NCI-H774 (cell line): ENCODE results near the gene KBTBD13.
"Not testable (repeated sequence)": the region's sequence is repeated elsewhere in the genome, so short reads cannot be mapped to it uniquely, and the experiment has no call there.

Experiments
- DNase-seq: peaks from one replicate; lab custom pipeline; 2025; lab: John Stamatoyannopoulos, UW

The KBTBD13 gene

DNA sequence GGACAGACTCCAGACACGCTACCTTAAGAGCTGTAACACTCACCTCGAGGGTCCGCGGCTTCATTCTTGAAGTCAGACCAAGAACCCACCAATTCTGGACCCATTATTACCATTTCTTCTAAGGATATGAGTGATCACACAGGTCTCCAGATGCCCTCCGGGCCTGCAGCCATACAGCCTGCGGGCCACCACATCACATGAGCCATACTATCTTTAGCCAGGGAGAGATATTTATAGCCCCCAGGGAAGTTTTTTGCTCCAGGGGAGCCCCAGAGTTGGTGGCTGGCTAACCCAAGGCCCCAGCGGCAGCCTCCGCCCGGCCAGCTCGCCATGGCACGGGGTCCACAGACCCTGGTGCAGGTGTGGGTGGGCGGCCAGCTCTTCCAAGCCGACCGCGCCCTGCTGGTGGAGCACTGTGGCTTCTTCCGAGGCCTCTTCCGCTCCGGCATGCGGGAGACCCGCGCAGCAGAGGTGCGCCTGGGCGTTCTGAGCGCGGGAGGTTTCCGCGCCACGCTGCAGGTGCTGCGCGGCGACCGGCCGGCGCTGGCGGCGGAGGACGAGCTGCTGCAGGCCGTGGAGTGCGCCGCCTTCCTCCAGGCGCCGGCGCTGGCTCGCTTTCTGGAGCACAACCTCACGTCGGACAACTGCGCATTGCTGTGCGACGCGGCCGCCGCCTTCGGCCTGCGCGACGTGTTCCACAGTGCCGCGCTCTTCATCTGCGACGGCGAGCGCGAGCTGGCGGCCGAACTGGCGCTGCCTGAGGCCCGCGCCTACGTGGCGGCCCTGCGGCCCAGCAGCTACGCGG, at the start of gene KBTBD13:
TSS of gene KBTBD13 (plus strand) at position 261 of the 805 bp plus-strand sequence. CDS start at position 331, 70 bp downstream.
- DNase-seq, result no peak

DNA sequence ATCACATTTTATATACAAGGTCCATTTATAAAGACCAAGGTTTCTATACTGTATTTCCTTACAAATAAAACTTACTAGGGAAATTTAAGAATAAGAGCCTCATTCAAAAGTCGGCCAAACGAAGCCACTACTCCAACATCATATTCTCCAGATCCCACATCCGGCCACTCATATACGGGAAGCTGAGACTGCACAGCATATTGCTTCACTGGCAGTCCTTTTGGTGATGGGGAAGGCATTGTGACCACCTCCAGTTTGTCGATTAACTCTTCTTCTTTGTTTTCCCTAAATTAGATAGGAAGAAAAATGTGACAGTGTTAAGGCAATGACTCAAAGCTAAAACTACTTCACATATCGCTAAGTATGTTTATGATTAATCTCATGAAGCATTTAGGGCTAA, 49.8 kb upstream of the KBTBD13 start:
- no peak for DNase-seq

DNA sequence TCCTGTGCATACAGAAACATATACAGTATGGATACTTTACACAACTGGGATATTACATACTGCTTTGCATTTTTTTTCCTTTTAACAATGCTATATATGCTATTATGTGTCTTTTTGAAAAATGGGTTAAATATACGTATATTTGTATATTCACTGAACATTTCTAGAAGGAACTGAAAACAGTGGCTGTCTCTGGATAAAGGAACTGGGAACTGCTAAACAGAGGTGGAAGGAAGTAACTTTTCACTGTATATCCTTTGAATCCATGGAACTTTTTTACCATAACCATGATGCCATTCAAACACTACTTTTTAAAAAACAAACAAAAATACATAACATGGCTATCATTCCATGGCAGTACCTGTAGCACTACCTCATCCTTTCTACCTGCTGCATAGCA, 49.0 kb upstream of the KBTBD13 start:
- no peak for DNase-seq

GRCh38 chr15:65028338-65028737, 48.2 kb upstream of the KBTBD13 start:
- DNase-seq, result no peak

- peak; percentile 78 for DNase-seq
These were observed 47.4 kb upstream of the KBTBD13 start, which contains the start of gene MTFMT for GRCh38 chr15:65028921-65029735. MTFMT (minus strand) TSS chr15:65029639; CDS start chr15:65029613, 26 bp downstream.

GRCh38 chr15:65029736-65030208, 46.8 kb upstream of the KBTBD13 start:
- no peak for DNase-seq

GRCh38 chr15:65032801-65033537, 43.6 kb upstream of the KBTBD13 start:
- DNase-seq, result peak; percentile 50

DNA sequence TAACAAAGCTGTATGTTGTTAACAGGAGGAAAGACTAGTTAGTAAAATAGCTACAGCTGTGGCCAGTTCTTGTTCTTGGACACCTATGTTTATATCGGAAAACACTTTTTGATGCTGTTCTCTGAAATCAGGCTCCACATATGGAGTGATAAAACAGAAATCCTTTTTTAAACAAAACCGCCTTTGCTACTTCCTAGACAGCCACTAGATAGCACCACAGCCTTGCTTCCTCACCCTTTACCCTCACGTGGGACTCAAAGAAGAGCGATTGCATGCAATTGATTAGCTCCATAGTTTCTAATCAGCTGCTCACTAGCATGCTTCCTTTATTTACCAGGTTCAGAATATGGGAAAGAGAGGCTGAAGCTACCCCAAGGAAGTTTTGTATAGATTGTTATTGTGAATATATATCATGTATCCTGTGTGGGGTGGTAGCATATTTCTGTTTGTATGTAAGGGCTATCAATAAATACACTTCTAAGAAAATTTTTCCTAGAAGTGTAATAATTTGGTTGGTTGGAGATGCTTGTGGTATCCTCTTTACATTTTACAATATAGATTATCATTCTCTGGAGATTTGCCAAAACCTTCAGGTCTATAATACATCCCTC, 42.8 kb upstream of the KBTBD13 start:
- DNase-seq, result no peak

- DNase-seq, result no peak
These were observed 41.8 kb upstream of the KBTBD13 start for GRCh38 chr15:65034719-65035118.

GRCh38 chr15:65037309-65037708, 39.2 kb upstream of the KBTBD13 start:
- DNase-seq, result no peak

DNA sequence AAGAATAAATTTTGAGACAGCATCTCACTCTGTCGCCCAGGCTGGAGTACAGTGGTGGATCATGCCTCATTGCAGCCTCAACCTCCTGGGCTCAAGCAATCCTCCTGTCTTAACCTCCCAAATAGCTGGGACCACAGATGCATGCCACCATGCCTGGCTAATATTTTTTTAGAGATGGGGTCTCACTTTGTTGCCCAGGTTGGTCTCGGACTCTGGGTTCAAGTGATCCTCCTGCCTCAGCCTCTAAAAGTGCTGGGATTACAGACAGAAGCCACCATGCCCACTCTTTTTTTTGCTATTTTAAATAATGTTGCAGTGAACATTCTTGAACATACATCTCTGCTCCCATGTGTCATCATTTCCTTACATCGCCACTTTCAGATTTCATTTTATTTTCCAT, 38.1 kb upstream of the KBTBD13 start:
- DNase-seq, result no peak

- DNase-seq, result no peak
These were observed 37.7 kb upstream of the KBTBD13 start for GRCh38 chr15:65038836-65039235.

DNA sequence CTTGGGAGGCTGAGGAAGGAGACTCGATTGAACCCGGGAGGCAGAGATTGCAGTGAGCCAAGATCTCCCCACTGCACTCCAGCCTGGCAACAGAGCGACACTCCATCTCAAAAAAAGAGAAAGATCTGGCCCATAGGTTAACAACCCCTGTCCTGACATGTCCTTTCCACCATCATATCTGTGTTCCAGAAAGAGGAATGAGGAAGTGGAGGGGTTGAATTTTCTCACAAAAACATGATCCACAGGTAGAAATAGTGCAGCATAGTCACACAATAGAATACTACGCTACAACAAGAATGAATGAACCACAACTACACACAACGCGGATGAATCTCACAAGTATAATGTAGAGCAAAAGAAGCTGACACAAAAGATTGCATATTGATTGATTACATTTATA, 36.1 kb upstream of the KBTBD13 start:
- no peak for DNase-seq

GRCh38 chr15:65041787-65042186, 34.8 kb upstream of the KBTBD13 start:
- no peak for DNase-seq

DNA sequence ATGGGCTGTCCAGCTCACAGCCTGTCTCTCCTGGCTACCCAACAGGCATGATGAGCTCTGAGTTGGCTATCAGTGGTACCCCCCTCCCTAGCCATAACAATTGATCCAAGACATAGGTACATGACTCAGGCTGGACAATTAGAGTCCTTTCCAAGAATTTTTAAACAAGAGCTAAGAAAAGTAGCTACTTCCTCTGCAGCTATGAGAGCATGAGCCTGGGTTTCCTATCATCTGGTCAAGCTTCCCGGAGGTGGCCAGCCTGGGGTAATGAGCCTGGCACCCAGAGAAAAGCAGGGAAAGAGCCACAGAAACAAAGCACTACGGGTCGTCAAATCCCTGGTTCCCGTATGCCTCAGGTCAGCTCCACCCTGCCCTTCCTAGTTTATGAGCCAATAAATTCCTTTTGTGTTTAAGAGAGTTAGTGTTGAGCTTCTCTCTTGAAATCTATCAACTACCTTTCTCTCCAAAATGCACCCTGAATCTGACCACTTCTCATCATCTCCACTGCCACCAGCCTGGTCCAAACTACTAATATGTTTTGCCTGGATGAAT, 33.7 kb upstream of the KBTBD13 start:
- no peak for DNase-seq

- not testable (repeated sequence) for DNase-seq
These were observed 32.3 kb upstream of the KBTBD13 start for GRCh38 chr15:65044218-65044617.

GRCh38 chr15:65044724-65045481, 31.6 kb upstream of the KBTBD13 start, which contains the start of gene SLC51B:
SLC51B (plus strand) TSS chr15:65045387; CDS start chr15:65050005, 4,618 bp downstream.
- DNase-seq, result peak; percentile 51

DNA sequence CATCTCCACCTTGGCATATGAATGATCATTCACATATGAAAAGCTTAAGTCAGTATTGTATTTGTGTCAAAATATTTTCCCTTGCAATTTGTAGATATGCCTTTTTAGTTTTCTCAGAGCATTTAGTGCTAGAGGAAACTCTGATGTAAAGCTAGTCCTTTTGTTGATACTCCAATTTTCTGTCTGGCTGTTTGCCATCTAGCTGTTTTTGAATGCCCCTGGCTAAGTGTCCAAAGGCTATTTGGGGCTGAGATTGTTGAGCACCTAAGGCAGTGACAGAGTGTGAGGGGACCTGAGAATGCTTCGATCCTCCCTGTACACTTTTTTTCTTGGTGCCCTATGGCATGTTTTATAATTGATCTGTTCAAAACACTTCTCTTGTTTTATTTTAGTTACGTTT, 28.3 kb upstream of the KBTBD13 start:
- DNase-seq, result no peak

GRCh38 chr15:65049418-65049840, 27.1 kb upstream of the KBTBD13 start:
- DNase-seq, result peak; percentile 95

DNA sequence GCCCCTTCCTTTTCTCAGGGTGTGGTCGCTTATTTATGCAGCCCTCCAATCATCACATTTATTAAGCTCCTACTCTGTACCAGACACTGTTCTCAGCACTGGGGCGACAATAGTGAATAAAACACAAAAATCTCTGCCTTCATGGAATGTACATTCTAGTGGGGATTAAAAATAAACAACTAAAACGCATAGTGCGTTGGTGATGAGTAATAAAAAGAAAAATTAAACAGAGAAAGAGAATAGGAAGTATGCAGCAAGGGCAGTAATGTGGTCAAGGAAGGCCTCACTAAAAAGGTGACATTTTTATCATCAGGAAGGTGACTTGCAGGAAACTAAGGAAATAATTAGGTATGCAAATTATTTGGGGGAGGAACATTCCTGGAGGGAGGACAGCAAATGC, 26.3 kb upstream of the KBTBD13 start:
- DNase-seq, result no peak

DNA sequence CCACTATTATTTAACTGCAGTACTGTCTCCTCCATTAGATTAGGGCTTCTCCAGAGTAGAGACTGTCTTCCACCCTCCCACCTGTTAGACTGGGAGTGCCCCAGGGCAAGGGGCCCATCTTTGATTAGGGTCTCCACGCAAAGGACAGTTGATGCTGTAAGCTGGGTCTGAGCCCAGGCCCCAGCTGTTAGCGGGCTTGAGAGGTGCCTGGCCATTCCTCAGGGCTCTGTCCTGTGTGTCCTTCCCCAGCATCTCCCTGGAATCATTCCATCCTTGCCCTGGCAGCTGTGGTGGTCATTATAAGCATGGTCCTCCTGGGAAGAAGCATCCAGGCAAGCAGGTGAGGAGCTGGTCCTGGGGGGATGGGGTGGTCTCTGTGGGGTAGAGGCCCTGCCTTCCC, 25.3 kb upstream of the KBTBD13 start:
- DNase-seq, result no peak
